Activated CD4-positive, alpha-beta memory T cell treated with anti-CD3 and anti-CD28 coated beads for 36 hours (primary cell): Measurements from ENCODE around the gene EEFSEC. TPM values are rescaled to one million over a fixed set of nuclear protein-coding genes. Genes with fewer than 3 reads are reported as not detected.

Experiments
- CTCF ChIA-PET: fragments of 350-600 bp; sonication (Branson Sonifier 250); formaldehyde crosslinking; loops from one replicate; lab custom pipeline; 2021; ENCODE audit warnings: antibody characterized with exemption, inconsistent platforms; lab: Charles Lee
- POLR2A ChIA-PET: fragments of 350-600 bp; sonication (Branson Sonifier 250); formaldehyde crosslinking; loops from one replicate; lab custom pipeline; 2021; ENCODE audit warnings: antibody characterized with exemption; lab: Charles Lee
- DNase-seq: peaks from one replicate; pipeline ENCODE4 v3.0.0-alpha.2; 2020
- H3K27ac Mint-ChIP-seq: one replicate; pipeline ENCODE4 v1.8.0; 2021; ENCODE audit warnings: mixed read lengths
- H3K27me3 Mint-ChIP-seq: one replicate; pipeline ENCODE4 v1.8.0; 2021; ENCODE audit warnings: mixed read lengths
- H3K36me3 Mint-ChIP-seq: one replicate; pipeline ENCODE4 v1.8.0; 2021; ENCODE audit warnings: mixed read lengths
- H3K4me1 Mint-ChIP-seq: one replicate; pipeline ENCODE4 v1.8.0; 2021; ENCODE audit warnings: low read depth, mixed read lengths
- H3K4me3 Mint-ChIP-seq: one replicate; pipeline ENCODE4 v1.8.0; 2021; ENCODE audit warnings: mild to moderate bottlenecking, mixed read lengths
- H3K9me3 Mint-ChIP-seq: one replicate; pipeline ENCODE4 v1.8.0; 2021; ENCODE audit warnings: mixed read lengths
- intact Hi-C: fragments of 100-400 bp; cut with micrococcal nuclease; formaldehyde crosslinking; loops from one replicate; pipeline ENCODE4 v1.15.1; 2023
- total RNA-seq, 2 experiments: library from RNA; stranded (reverse); gene quantifications; one replicate each; pipeline ENCODE4 v1.2.3, GENCODE V29; 2021

EEFSEC gene
- total RNA-seq, 2 experiments from 2014 or later: 16.1 to 17.2 TPM

DNA sequence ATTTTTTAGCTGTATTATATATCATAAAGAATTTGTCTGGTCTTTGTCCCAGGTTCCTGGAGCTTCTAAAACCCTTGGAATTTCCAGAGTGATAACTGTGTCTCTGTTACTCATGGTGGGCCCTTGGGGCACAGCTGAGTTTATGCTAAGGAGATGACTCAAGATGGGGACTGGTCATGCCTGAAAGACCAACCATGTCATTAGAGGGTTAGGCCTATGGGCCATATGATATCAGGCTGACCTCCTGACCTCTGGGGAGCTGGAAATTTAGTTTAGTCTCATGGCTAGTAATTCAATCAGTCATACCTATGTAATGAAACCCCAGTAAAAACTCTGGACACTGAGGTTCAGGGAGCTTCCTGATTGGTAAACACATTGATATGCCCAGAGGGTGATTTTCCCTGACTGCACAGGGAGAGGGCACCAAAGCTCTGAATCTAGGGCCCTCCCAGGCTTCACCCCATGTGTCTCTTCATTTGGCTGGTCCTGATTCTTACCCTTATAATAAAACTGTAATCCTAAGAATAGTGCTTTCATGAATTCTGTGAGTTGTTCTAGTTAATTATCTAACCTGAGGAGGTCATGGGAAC lies 69.6 kb downstream of the EEFSEC start:
- ChIA-PET CTCF (no interaction called here), POLR2A (no interaction called here)
- H3K4me1 Mint-ChIP-seq: peaks cover 5% of the 10 kb centered on the region
- H3K9me3 Mint-ChIP-seq: peaks cover 25% of the 10 kb centered on the region
- H3K27ac Mint-ChIP-seq: no peak overlapping the region
- no peaks in the 10 kb centered on the region for H3K27me3 Mint-ChIP-seq
- intact Hi-C loops: no loop called here
- H3K4me3 Mint-ChIP-seq: no peak overlapping the region
- DNase-seq: no peak
- H3K36me3 Mint-ChIP-seq: peaks cover 30% of the 10 kb centered on the region

DNA sequence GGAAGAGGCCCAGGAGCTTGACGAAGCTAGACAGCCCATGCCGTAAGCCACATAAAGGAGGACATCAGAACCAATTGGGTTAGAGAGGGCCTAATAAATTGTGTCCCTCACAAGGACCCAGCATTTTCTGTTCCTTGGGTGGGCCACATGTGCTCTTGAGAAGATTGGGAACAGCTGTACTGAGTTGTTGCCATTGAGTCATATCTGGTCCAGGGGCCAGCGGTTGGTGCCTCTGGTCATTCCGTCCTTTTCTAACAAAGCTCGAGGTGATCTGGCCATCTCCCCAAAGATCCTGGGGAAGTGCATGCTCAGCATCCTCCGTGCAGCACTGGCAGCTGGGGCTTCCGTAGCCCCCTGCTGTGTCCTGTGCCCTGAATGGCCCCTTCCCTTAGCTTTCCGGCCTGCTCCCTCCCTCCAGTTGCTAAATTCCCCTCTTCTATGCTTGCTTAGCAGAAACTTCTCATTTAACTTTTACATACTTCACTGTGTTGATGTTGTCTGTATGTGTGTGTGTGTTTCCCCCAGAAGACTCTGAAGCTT lies 73.0 kb downstream of the EEFSEC start:
- Mint-ChIP-seq H3K4me1 (peaks cover 3% of the 10 kb centered on the region), H3K27ac (no peak overlapping the region), H3K27me3 (no peaks in the 10 kb centered on the region), H3K4me3 (no peak overlapping the region), H3K9me3 (peaks cover 16% of the 10 kb centered on the region), H3K36me3 (peaks cover 9% of the 10 kb centered on the region)
- ChIA-PET POLR2A (interaction anchor here (0.6 kb wide), 1 partner anchor 147 kb away, joined by 3 read pairs; no protein-coding TSS in a partner anchor), CTCF (interaction anchor here (0.6 to 1.6 kb wide), 5 partner anchors 10 to 96 kb away, joined by 3 to 10 read pairs (median 6); no protein-coding TSS in a partner anchor)
- DNase-seq: no peak
- intact Hi-C loops: no loop called here

DNA sequence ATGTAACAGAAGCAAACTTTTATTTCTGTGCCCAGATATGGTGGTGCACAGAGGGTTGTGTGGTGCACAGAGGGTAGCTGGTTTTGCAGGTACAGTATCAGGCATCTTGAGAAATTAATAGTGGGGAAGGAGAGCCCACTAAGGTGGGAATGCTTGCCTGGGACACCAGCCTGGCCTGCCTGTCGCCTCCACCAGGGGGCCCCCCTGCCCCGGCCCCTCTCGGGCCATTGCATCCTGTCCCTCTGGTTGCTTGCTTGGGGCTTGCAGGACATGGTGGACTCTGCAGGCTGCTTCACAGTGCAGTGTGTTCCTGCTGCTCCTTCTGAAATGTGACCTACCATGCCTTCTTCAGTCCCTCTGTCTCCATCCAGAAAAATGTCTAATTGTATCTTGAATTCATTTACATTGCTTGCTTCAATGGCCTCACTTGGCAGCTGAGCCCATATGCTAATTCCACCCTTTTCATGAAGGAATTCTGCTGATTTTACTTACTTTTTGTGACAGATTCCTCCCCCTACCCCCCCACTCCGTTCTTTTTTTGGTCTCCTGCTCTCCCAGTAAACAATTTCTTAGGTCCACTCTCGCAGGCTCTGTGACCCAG lies 73.6 kb downstream of the EEFSEC start:
- DNase-seq: peak; percentile 54
- no peak overlapping the region for H3K27ac Mint-ChIP-seq
- H3K9me3 Mint-ChIP-seq: peaks cover 16% of the 10 kb centered on the region
- H3K36me3 Mint-ChIP-seq: peaks cover 6% of the 10 kb centered on the region
- intact Hi-C loops: loop anchor here (1.0 kb wide), 1 partner anchor 95 kb away; no protein-coding TSS in a partner anchor
- H3K4me3 Mint-ChIP-seq: no peak overlapping the region
- peaks cover 3% of the 10 kb centered on the region for H3K4me1 Mint-ChIP-seq
- no peaks in the 10 kb centered on the region for H3K27me3 Mint-ChIP-seq
- ChIA-PET POLR2A (no interaction called here), CTCF (interaction anchor here (0.6 to 1.6 kb wide), 7 partner anchors 9 to 95 kb away, joined by 3 to 10 read pairs (median 3); no protein-coding TSS in a partner anchor)

DNA sequence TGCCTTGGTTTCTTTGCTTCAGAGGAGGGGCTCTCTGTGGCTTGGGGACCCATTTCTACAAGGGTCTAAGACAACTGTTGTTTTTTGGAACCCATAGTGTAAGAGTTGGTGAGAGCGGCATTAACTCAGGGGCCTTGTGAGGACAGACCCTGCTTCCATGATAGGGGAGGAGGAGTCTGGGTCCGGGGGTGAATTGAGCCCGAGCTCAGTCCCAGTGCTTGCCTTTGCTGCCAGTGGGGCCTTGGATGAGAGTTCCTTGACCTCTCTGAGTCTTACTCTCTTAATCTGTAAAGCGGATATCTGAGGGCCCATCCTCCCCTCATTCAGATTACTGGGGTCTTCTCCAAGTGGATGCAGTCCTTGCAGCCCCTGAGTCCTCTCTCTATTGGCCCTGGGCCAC lies 74.2 kb downstream of the EEFSEC start:
- Mint-ChIP-seq H3K9me3 (peaks cover 14% of the 10 kb centered on the region), H3K4me1 (peaks cover 3% of the 10 kb centered on the region), H3K36me3 (peaks cover 5% of the 10 kb centered on the region), H3K27ac (no peak overlapping the region), H3K4me3 (no peak overlapping the region), H3K27me3 (no peaks in the 10 kb centered on the region)
- ChIA-PET CTCF (interaction anchor here (0.7 to 1.6 kb wide), 3 partner anchors 9 to 95 kb away, joined by 3 to 7 read pairs (median 3); no protein-coding TSS in a partner anchor), POLR2A (no interaction called here)
- intact Hi-C loops: loop anchor here (1.0 kb wide), 1 partner anchor 95 kb away; no protein-coding TSS in a partner anchor
- no peak for DNase-seq

GRCh38 chr3:128228366-128228910 lies 75.2 kb downstream of the EEFSEC start:
- no peaks in the 10 kb centered on the region for H3K36me3 Mint-ChIP-seq
- intact Hi-C loops: no loop called here
- POLR2A ChIA-PET: no interaction called here
- H3K4me3 Mint-ChIP-seq: no peak overlapping the region
- H3K4me1 Mint-ChIP-seq: peaks cover 3% of the 10 kb centered on the region
- no peak for DNase-seq
- peaks cover 5% of the 10 kb centered on the region for H3K9me3 Mint-ChIP-seq
- H3K27ac Mint-ChIP-seq: no peak overlapping the region
- no peaks in the 10 kb centered on the region for H3K27me3 Mint-ChIP-seq
- CTCF ChIA-PET: no interaction called here

DNA sequence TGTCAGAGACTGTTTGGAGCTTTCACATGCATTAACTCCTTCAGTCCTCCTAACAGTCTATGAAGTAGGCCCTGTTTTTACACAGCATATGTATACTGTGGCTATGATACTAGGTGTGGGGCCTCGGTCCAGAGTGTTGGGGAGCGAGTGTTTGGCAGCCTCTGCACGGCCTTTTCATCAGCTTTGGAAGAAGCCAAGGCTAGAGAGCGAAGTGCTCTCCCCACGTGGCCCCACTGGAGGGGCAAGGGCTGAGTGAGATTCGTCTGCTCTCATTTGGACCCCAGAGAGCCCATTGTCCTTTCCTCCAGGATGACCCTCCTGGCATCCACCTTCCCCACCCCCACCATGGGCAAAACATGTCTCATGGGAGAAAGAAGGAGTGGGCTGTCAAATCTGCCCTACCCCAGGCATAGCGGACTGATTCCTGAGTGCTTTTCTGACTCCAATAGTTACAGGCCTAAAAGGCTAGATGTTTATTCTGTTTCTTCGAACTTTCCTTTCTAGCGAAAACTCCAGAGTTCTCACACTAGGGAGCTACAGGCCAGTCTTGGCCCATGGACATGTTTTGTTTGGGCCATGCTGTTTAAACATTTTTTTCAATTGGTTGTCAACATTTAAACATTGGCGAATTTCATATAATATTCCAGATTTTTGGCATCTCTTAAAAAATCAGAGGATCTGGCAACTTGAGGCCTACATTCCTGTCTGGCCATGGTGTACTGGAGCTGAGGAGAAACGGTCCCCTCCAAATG lies 76.0 kb downstream of the EEFSEC start:
- ChIA-PET POLR2A (no interaction called here), CTCF (no interaction called here)
- no peaks in the 10 kb centered on the region for H3K27me3 Mint-ChIP-seq
- intact Hi-C loops: no loop called here
- H3K36me3 Mint-ChIP-seq: no peaks in the 10 kb centered on the region
- H3K27ac Mint-ChIP-seq: no peak overlapping the region
- no peaks in the 10 kb centered on the region for H3K9me3 Mint-ChIP-seq
- no peak for DNase-seq
- H3K4me1 Mint-ChIP-seq: peaks cover 3% of the 10 kb centered on the region
- H3K4me3 Mint-ChIP-seq: no peak overlapping the region

DNA sequence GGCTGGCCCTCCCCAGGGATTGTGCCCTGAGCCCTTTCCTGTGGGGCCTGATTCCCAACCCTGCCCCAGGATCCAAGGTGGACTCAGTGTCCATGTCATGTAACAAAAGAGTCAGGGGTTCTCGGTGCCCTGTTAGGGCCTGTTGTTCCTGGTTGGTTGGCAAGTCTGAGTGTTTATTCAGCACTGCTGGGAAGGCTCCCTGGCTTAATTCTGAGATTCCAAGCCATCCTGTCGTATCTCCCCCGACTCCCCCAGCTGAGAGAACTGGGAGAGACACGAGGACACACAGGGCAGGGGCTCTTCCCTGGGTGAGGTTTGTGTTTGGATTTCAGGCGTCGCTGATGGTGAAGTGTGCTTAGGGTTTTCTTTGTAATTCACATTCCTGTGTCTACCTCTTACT lies 78.3 kb downstream of the EEFSEC start:
- no peaks in the 10 kb centered on the region for H3K4me1 Mint-ChIP-seq
- no peaks in the 10 kb centered on the region for H3K9me3 Mint-ChIP-seq
- CTCF ChIA-PET: no interaction called here
- intact Hi-C loops: no loop called here
- no peak for DNase-seq
- POLR2A ChIA-PET: no interaction called here
- no peaks in the 10 kb centered on the region for H3K27me3 Mint-ChIP-seq
- H3K4me3 Mint-ChIP-seq: no peak overlapping the region
- H3K36me3 Mint-ChIP-seq: no peaks in the 10 kb centered on the region
- H3K27ac Mint-ChIP-seq: no peak overlapping the region

- H3K27ac Mint-ChIP-seq: no peak overlapping the region
- no peak overlapping the region for H3K4me3 Mint-ChIP-seq
- intact Hi-C loops: no loop called here
- CTCF ChIA-PET: no interaction called here
- no peaks in the 10 kb centered on the region for H3K9me3 Mint-ChIP-seq
- no peaks in the 10 kb centered on the region for H3K4me1 Mint-ChIP-seq
- no peaks in the 10 kb centered on the region for H3K27me3 Mint-ChIP-seq
- no peaks in the 10 kb centered on the region for H3K36me3 Mint-ChIP-seq
- DNase-seq: no peak
- POLR2A ChIA-PET: no interaction called here
These were observed 79.3 kb downstream of the EEFSEC start for GRCh38 chr3:128232376-128233178.

- DNase-seq: no peak
- H3K27me3 Mint-ChIP-seq: no peaks in the 10 kb centered on the region
- no peak overlapping the region for H3K27ac Mint-ChIP-seq
- no peak overlapping the region for H3K4me3 Mint-ChIP-seq
- POLR2A ChIA-PET: no interaction called here
- H3K36me3 Mint-ChIP-seq: no peaks in the 10 kb centered on the region
- CTCF ChIA-PET: interaction anchor here (0.6 to 1.7 kb wide), 2 partner anchors 9 to 87 kb away, joined by 3 to 6 read pairs; no protein-coding TSS in a partner anchor
- peaks cover 2% of the 10 kb centered on the region for H3K4me1 Mint-ChIP-seq
- no peaks in the 10 kb centered on the region for H3K9me3 Mint-ChIP-seq
- intact Hi-C loops: no loop called here
These were observed 82.1 kb downstream of the EEFSEC start for GRCh38 chr3:128235207-128235926.

DNA sequence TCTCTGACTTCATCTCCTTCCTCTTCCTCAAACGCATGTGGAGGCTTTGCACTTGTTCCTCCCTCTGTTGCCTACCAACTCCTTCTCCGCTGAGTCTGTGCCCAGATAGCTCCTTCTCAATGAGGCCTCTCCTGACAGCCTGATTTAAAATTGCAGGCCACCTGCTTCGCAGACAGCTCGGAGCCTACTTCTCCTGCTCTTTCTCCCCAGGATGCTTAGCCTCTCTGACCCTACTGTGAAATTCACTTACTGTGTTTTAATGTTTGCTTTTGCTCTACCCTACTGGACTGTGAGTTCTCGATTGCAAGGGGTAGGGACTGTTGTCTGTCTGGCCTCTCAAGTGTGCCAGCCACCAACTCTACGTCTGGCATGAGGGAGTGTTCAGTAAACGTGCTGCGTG lies 83.4 kb downstream of the EEFSEC start:
- ChIA-PET POLR2A (no interaction called here), CTCF (interaction anchor here (1.2 to 1.7 kb wide), 2 partner anchors 9 to 10 kb away, joined by 3 to 6 read pairs; no protein-coding TSS in a partner anchor)
- Mint-ChIP-seq H3K27me3 (no peaks in the 10 kb centered on the region), H3K9me3 (no peaks in the 10 kb centered on the region), H3K4me1 (peaks cover 2% of the 10 kb centered on the region), H3K4me3 (no peak overlapping the region), H3K36me3 (no peaks in the 10 kb centered on the region), H3K27ac (no peak overlapping the region)
- intact Hi-C loops: no loop called here
- no peak for DNase-seq
